ENCODE data around the gene MRPL53. TPM values are rescaled to one million over a fixed set of nuclear protein-coding genes. Genes with fewer than 3 reads are reported as not detected.

Gene MRPL53
- total RNA-seq, 2 donors from 2014 or later, result 31.4 to 67.9 TPM

DNA sequence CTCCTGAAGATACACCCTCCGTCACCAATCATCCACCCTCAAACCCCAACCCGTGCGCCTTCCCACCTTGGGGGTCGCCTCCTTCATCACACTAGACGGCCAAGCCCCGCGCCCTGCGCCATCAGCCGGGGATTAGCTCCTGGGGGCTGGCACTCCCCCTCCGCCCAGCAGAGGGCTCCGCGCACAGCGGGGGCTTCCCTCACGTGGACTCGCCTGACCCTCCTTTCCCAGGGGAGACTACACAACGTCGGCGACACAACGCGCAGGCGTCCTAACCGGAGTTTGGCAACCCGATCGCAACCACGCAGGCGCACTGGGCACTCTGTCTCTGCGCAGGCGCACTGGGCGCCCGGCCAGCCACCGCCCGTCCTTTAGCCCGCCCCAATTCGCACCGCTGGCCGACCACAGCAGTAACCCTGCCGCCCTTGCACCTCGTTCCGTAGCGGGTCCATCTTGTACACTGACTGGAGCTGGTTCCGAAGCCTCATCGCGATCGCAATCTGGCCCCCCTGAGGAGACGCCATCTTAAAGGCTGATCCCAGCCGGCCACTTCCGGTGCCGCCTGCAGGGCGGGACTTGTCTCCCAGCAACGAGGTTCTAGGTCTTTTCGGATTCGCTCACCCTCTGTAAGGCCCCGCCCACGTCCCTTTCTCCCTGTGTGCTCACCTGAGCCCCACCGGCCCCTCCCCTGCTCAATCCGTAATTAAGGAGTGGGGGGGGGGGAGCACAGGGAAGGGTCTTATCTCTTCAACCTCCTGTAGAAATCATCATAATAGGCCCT is 34.9 kb upstream of the MRPL53 start, which contains the start of gene PCGF1:
Gene PCGF1 (minus strand): TSS at position 551 of the 781 bp plus-strand sequence. CDS start 27 bp downstream, at position 524.
- Mint-ChIP-seq H3K27me3 (peaks cover 33% of the 10 kb centered on the region), H3K27ac (peak within 1 kb of the TSS; percentile 100), H3K4me1 (peaks cover 38% of the 10 kb centered on the region), H3K36me3 (ENCODE audit: low read depth) (peaks cover 13% of the 10 kb centered on the region), H3K4me3 (peak within 1 kb of the TSS; percentile 99)
- DNase-seq (peak; percentile 92 to 97 (median 96)), ATAC-seq (peak; percentile 96)
- H3K9me3 ChIP-seq (ENCODE audit: control insufficient read depth, low read length, poor library complexity, severe bottlenecking), result no peaks in the 10 kb centered on the region

DNA sequence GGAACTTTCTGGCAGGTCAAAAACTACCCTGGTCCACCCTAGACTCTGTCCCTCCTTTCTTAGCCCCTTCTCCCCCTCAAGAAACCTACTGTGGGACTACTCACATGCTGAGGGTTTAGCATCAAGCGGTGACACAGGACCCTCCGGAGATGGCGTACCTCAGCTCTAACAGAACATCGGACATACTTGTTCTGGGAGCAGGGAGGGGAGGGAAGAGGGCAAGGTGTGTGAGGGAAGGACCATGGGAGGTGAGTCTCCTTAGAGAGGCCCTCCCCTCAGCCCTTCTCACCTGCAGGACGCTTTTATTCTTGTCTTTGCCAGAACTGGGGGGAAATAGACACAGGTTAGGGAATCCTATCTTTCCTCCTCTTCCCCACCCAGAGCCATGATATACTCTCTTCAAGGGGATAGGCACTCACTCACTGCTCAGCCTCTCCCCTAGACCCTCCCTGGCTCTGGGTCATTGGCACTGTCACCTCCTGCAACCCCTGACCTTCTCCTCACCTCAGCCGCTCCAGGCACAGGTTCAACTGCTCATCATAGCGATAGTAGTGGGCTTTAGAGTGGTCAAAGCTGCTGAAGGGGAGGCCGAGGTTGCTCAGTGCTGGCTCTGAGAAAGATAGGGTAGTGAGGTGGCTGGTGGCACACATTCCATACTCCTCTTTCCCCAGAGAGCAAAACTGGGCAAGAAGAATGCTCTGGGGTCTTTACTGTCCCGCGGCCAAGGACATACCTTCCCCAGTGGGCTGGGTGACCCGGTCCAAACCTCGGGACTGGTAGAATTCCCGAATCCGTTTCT is 33.2 kb upstream of the MRPL53 start:
- Mint-ChIP-seq H3K36me3 (ENCODE audit: low read depth) (peaks cover 13% of the 10 kb centered on the region), H3K4me1 (peaks cover 41% of the 10 kb centered on the region), H3K27ac (peak overlapping the region; percentile 56), H3K4me3 (no peak overlapping the region), H3K27me3 (peaks cover 50% of the 10 kb centered on the region)
- ATAC-seq (no peak), DNase-seq (no peak)
- H3K9me3 ChIP-seq (ENCODE audit: control insufficient read depth, low read length, poor library complexity, severe bottlenecking), result no peaks in the 10 kb centered on the region

GRCh38 chr2:74504591-74504990 is 32.1 kb upstream of the MRPL53 start:
- Mint-ChIP-seq H3K4me3 (no peak overlapping the region), H3K27ac (peak overlapping the region; percentile 56), H3K36me3 (ENCODE audit: low read depth) (peaks cover 13% of the 10 kb centered on the region), H3K27me3 (peaks cover 59% of the 10 kb centered on the region), H3K4me1 (peaks cover 38% of the 10 kb centered on the region)
- DNase-seq, result no peak
- ATAC-seq, result no peak
- H3K9me3 ChIP-seq (ENCODE audit: control insufficient read depth, low read length, poor library complexity, severe bottlenecking), result no peaks in the 10 kb centered on the region

DNA sequence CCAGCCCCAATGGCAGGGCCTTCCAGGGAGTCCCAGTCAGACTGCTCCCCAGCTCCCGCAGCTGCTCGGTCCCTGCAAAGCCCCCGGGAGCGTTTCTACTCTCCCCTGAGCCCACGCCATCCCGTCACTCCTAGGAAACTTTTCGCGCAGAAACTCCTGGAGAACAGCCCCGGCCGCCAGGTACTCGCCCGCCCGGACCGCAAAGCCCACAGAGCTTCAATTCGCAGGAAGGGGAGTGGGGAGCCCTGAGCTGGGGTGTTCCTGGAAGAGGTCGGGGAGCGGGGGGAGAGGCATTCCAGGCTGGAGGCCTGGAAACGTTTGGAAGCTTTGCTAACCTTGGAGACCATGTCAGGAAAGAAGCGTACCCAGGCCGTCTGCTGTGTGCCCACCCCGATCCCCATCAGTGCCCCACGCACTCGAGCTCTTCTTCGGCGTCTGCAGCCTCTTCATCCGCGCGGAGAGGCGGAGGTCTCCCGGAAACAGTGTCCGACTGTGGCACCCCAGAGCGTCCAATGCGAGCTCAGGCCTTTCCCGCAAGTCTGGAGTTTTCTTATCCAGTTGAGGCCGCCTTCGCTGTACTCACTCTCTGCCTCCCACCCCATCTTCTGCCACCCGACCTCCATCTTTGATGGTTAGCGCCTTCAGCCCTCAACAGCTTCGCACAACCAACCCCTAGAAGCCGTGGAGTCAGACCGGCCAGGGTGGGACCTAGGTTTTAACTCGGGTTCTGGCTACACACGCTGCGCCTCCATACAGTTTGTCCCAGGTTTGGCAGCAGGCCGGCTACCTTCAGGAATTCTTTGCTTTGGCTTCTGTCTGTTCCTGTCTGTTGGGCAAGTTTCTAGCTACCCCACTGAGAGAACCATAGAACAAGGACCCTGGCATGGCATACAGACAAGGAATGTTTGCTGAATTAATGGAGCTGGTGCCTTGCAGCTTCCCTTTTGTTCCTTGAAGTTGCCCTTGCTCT is 31.3 kb upstream of the MRPL53 start:
- Mint-ChIP-seq H3K36me3 (ENCODE audit: low read depth) (peaks cover 13% of the 10 kb centered on the region), H3K27me3 (peaks cover 64% of the 10 kb centered on the region), H3K4me3 (peak overlapping the region; percentile 75), H3K4me1 (peaks cover 42% of the 10 kb centered on the region), H3K27ac (peak overlapping the region; percentile 56)
- DNase-seq (no peak), ATAC-seq (no peak)
- no peaks in the 10 kb centered on the region for H3K9me3 ChIP-seq (ENCODE audit: control insufficient read depth, low read length, poor library complexity, severe bottlenecking)

DNA sequence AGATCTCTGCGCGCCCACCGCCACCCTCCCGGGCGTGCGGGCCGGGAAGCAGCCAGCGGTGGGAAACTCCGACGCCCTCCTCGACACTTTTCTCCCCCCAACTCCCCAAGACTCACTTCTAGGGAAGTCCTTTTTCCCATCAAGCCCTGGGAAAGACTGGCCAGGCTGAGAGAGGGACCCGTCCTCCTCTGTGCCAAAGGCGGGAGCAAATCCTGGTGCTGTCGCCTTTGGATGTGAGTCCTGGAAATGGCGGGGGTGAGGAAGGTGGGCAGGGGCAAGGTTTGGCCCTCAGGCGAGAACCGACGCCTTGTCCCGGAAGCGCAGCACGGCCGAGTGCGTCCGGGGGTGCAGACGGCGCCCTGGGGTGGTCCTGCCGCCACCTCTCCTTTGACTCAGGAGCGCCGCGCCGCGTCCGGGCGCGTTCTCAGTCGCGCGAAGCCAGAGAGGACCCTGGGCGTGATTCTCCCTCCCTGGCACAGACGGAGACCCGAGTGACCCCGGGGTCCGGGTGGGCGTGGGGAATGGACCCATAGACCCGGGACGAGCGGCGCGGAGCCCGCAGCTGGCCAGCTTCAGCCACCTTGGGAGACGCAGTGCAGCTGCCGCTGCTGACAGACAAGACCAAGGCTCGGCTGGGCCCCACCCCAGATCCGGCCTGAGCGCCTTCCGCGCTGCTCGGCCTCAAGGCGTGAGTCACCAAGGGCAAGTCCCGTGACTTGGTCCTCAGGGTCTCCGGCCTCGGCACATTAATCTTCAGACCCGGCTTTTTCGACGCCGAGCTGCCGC is 30.4 kb upstream of the MRPL53 start:
- no peak for ATAC-seq
- DNase-seq, result no peak
- H3K9me3 ChIP-seq (ENCODE audit: control insufficient read depth, low read length, poor library complexity, severe bottlenecking), result no peaks in the 10 kb centered on the region
- Mint-ChIP-seq H3K4me3 (peak overlapping the region; percentile 75), H3K27me3 (peaks cover 71% of the 10 kb centered on the region), H3K27ac (no peak overlapping the region), H3K4me1 (peaks cover 42% of the 10 kb centered on the region), H3K36me3 (ENCODE audit: low read depth) (peaks cover 13% of the 10 kb centered on the region)

GRCh38 chr2:74502147-74502719 is 29.8 kb upstream of the MRPL53 start:
- H3K4me3 Mint-ChIP-seq, result peak overlapping the region; percentile 75
- H3K27me3 Mint-ChIP-seq, result peaks cover 76% of the 10 kb centered on the region
- H3K36me3 Mint-ChIP-seq (ENCODE audit: low read depth), result peaks cover 11% of the 10 kb centered on the region
- ATAC-seq, result no peak
- H3K9me3 ChIP-seq (ENCODE audit: control insufficient read depth, low read length, poor library complexity, severe bottlenecking), result no peaks in the 10 kb centered on the region
- H3K27ac Mint-ChIP-seq, result no peak overlapping the region
- H3K4me1 Mint-ChIP-seq, result peaks cover 39% of the 10 kb centered on the region
- DNase-seq, result no peak

- H3K9me3 ChIP-seq (ENCODE audit: control insufficient read depth, low read length, poor library complexity, severe bottlenecking), result no peaks in the 10 kb centered on the region
- Mint-ChIP-seq H3K27ac (peak overlapping the region; percentile 2), H3K36me3 (ENCODE audit: low read depth) (peaks cover 11% of the 10 kb centered on the region), H3K4me1 (peaks cover 32% of the 10 kb centered on the region), H3K27me3 (peaks cover 73% of the 10 kb centered on the region), H3K4me3 (peak overlapping the region; percentile 71)
- no peak for DNase-seq
- no peak for ATAC-seq
Observed at GRCh38 chr2:74501335-74502071, 29.0 kb upstream of the MRPL53 start.

GRCh38 chr2:74500578-74500946 is 28.1 kb upstream of the MRPL53 start:
- DNase-seq (no peak), ATAC-seq (no peak)
- Mint-ChIP-seq H3K4me3 (no peak overlapping the region), H3K4me1 (peaks cover 33% of the 10 kb centered on the region), H3K27ac (no peak overlapping the region), H3K36me3 (ENCODE audit: low read depth) (peaks cover 11% of the 10 kb centered on the region), H3K27me3 (peaks cover 73% of the 10 kb centered on the region)
- H3K9me3 ChIP-seq (ENCODE audit: control insufficient read depth, low read length, poor library complexity, severe bottlenecking), result no peaks in the 10 kb centered on the region

DNA sequence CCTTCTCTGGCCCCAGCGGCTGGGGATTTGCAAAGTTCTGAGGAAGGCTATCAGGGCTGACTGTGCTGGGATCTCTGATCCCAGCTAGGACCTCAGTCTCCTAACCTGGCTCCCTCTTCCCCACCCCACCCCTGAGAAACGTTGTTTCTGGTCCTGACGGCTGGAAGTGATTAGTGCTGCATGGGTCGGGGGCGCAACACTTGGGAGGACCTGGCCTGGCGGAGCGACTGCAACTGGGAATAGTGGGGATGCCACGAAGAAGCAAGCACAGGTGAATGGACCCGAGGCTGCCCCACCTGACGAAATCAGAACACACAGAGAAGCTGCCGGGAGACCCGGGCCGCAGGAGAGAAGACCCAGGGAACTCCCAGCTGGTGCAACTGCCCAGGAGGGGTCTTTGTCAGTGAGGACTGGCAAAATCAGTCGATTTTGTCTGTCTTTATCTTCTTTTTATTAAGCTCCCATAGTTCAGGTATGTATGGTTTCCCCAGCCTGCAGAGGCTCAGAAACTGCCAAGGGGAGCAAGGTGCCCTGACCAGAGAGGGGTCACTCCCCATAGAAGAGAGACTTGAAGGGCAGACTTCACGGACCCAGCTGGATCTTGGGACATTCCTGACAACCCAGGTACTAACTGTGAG is 27.6 kb upstream of the MRPL53 start:
- ATAC-seq (no peak), DNase-seq (no peak)
- H3K27ac Mint-ChIP-seq, result no peak overlapping the region
- H3K4me3 Mint-ChIP-seq, result no peak overlapping the region
- H3K27me3 Mint-ChIP-seq, result peaks cover 70% of the 10 kb centered on the region
- no peaks in the 10 kb centered on the region for H3K9me3 ChIP-seq (ENCODE audit: control insufficient read depth, low read length, poor library complexity, severe bottlenecking)
- H3K36me3 Mint-ChIP-seq (ENCODE audit: low read depth), result peaks cover 10% of the 10 kb centered on the region
- peaks cover 31% of the 10 kb centered on the region for H3K4me1 Mint-ChIP-seq

DNA sequence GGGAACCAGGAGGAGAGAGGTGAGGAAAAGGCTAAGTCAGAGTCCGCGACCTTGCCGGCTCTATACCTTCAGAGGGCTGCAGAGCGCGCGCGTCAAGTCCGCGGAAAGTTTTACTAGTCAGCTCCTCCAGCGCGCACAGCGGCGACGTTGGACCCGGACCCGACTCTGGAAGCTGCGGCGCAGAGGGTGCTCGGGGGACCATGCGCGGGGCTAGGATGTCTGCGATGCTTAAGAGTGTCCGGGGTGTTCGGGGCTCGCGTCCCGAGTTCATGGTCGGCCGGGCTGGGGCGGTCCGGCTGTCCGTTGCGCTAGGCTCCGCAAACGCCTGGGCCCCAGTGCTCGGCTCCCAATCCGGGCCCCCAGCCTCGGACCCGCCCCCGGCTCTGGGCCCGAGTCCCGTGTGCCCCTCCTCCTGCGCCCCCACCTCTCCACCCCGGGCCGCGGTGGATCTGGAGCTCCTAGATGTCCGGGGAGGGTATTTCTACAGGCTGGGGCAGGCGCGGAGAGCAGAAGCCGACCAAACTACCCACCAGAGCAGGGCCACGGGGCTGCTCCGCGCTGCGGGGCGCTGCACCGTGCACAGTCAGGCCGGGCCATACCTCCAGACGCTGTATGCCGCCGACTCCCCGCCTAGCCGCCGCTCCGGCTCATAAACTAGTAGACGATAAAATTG is 26.9 kb upstream of the MRPL53 start, which contains the start of gene LBX2:
Gene LBX2 (minus strand): TSS at position 337 of the 673 bp plus-strand sequence. CDS start 66 bp downstream, at position 271.
- Mint-ChIP-seq H3K36me3 (ENCODE audit: low read depth) (peaks cover 3% of the 10 kb centered on the region), H3K27me3 (peaks cover 64% of the 10 kb centered on the region)

More for the DNA sequence above, 26.9 kb upstream of the MRPL53 start, which contains the start of gene LBX2:
- no peak for DNase-seq
- peaks cover 24% of the 10 kb centered on the region for H3K4me1 Mint-ChIP-seq
- ATAC-seq, result peak; percentile 35
- H3K9me3 ChIP-seq (ENCODE audit: control insufficient read depth, low read length, poor library complexity, severe bottlenecking), result no peaks in the 10 kb centered on the region
- H3K27ac Mint-ChIP-seq, result peak within 1 kb of the TSS; percentile 84
- H3K4me3 Mint-ChIP-seq, result peak within 1 kb of the TSS; percentile 90

Measured in T-helper 17 cell (primary cell).